T47D (cell line): ENCODE measurements around the gene RCBTB1.
"Not testable (repeated sequence)": the region's sequence is repeated elsewhere in the genome, so short reads cannot be mapped to it uniquely, and the experiment has no call there.

Experiments
- DNase-seq, 2 experiments: peaks; one replicate each; pipeline versions ENCODE4 v3.0.0 to v3.0.0-alpha.2; 2011 to 2012; ENCODE audit warnings: low read depth in 1 of 2, low spot score in 1 of 2
- JUND ChIP-seq: IDR thresholded peaks from 2 replicates; pipeline ENCODE4 v1.6.1; 2012; ENCODE audit warnings: low read depth
- in situ Hi-C: cut with HindIII; loops from 2 replicates; pipeline ENCODE4 v1.10.0; 2016; ENCODE audit warnings: low sequenced_read_pairs, low pct_unique_long_range_greater_than_20kb

The RCBTB1 gene

DNA sequence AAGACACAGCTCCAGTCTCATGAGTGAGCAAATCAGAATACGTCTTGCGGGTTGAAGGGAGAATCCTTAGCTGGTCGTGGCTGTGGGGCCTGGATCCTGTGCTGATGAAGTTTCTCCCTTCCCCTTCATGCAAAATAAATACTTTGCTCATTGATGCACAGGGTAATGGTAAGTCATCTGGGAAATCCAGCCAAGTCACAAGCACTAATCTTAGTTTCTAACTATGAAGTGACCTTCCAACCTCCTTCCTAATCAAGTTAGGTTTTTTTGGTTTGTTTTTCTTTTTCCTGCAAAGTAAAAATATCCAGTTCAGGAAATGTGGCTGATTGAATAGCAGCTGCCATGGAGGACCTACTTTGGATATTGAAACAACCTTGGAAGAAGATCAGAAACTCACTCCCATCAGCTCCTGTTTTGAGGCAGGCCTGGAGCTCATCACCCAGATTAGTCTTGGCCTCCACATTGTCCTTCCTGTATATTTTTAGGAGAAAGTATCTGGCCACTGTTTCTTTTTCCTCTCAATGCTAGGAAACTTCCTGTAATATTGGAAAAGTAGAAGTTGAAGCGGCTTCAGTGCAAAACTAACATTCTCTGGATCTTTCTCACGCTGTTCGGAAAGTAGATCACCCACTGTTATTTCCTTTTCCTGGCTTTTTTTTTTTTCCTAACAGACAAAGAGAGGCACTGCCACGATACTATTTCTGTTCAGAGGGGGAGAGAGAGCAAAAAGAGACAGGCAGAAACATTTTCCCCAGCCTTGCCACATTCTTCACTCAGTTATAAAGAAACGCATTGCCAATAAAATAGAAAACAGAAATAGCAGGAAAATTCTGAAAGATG, 30.7 kb upstream of the RCBTB1 start:
- DNase-seq = no peak
- in situ Hi-C loops = no loop called here
- TF ChIP-seq JUND = no peak

DNA sequence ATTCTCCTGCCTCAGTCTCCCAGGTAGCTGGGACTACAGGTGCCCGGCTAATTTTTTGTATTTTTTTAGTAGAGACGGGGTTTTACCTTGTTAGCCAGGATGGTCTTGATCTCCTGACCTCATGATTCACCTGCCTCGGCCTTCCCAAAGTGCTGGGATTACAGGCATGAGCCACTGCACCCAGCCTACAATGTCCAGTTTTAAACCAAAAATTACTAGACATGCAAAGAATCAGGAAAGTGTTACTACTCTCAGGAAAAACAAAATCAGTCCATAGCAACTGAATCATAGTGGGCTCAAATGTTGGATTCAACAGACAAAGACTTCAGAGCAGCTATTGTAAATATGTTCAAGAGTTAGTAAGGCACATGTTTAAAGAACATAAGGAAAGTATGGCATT, 26.7 kb upstream of the RCBTB1 start:
- DNase-seq, in situ Hi-C loops: not testable (repeated sequence)

DNA sequence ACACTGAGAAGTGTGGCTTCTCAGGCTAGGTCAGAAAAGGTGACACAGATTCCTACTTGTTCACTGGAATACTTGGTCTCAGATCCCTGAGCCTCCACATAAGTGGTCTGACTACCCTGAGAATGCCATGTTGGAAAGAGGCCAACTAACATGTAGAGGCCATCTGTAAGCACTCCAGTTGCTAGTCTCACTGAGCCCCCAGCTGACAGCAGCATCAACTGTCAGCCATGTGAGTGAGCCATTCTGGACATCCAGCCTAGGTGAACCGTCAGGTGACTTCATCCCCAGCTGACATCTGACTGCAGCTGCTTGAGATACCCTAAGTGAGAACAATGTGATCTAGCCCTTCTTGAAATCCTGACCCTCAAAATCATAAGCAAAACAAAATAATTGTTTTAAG, 24.8 kb upstream of the RCBTB1 start:
- in situ Hi-C loops = no loop called here
- TF ChIP-seq JUND = no peak
- no peak for DNase-seq

DNA sequence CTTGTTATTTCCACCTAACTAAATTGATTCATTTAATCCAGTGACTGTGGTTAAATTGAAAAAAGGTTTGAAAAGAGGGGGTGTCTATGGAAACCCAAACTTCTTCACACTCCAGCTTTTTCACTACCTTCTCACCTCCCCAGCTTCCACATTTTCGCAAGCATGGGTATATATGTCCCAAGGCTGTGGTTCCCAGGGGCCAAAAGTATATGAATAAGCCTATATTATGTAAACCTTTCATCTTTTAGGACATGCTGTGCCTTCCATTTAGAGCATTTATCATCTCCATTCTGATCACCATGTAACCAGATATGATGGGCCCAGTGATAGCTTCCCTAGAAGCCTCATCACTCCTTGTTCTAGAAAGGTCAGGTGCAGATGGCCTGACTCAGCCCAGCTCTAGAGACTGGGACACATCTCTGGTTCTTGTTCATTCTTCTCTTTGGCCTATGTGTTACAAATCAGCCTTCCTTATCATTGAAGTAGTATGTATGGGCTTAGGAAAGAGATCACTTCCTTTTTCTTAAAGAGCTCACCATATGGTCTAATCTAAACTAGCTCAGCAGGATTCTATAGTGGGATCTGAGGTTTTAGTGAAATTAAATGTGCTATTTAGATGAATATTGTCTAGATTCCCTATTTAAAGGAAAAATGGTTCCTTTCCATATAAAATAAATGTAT, 23.4 kb upstream of the RCBTB1 start:
- in situ Hi-C loops = no loop called here
- no peak for TF ChIP-seq JUND
- no peak for DNase-seq

DNA sequence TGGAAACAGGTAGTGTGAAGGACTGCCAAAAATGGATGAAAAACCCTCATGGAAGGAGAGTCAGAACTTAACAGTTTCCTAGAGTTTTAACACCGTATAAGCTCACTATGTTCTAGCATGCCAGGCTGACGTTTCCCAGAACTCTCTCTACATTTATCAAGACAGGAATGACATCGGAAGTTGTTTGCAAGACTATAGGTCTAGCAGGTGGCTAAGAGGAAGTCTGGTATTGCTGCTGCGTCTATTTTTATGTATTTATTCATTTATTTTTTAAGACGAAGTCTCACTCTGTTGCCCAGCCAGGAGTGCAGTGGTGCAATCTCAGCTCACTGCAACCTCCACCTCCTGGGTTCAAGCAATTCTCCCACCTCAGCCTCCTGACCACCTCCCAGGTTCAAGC, 22.4 kb upstream of the RCBTB1 start:
- no peak for DNase-seq
- no peak for TF ChIP-seq JUND
- in situ Hi-C loops = no loop called here

DNA sequence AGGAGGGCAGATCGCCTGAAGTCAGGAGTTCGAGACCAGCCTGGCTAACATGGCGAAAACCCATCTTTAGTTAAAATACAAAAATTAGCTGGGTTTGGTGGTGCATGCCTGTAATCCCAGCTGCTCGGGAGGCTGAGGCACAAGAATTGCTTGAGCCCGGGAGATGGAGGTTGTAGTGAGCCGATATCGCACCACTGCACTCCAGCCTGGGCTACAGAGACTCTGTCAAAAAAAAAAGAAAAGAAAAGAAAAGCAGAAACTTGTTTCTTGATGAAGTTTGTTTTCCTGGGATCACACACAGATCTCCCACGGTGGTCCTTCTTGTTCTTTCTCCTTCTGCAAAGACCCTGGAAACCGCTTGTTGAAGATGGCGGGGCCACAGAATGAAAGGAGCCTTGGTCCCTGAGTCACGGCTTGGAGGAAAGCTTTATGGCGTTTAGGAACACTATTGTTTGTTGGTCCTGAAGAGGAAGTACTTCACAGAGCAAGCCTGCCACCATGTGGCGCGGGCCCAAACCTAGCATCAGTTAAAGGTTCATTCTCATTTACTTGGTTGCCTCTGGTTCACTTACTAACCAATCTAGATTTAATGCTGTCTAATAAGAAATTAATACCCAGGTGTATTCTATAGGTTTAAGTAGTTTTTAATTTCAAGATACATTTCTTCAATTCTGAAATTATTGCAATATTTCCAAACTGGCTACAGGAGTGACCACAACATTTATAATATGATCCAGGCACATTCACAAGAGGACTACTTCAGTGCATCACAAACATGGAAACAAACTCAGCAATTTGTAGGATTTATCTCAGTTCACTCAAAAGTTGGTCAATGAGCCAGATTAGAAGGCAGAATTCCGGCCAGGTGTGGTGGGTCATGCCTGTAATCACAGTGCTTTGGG, 21.6 kb upstream of the RCBTB1 start:
- in situ Hi-C loops = no loop called here
- peak; percentile 56 to 87 for DNase-seq

DNA sequence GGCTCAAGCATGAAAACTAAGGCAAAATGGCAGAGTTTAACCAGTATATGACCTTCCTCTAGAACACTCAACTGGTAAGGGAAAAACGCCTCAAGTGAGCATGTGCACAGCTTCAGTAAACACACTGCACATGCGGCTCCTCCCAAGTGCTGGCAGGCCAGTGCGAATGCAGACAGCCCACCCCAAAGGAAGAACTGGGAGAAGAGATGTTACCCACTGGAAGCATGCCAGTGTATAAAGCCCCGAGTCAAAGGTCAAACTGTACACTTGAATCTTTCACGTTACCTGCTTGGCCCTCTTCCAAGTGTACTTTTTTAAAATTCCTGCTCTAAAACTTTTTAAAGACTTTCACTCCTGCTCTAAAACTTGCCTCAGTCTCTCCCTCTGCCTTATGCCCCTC, 19.2 kb upstream of the RCBTB1 start:
- no peak for DNase-seq
- TF ChIP-seq JUND = no peak
- in situ Hi-C loops = no loop called here

More for the DNA sequence above, 21.6 kb upstream of the RCBTB1 start:
- no peak for TF ChIP-seq JUND

DNA sequence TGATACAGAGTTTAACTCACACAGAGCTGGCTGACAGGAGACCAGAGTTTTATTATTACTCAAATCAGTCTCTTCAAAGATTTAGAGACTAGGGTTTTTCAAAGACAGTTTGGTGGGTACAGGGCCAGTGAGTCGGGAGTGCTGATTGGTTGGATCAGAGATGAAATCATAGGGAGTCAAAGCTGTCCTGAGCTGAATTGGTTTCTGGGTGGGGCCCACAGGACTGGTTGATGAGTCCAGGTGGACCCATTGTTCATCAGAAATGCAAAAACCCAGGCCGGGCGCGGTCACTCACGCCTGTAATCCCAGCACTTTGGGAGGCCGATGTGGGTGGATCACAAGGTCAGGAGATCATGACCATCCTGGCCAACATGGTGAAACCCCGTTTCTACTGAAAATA, 17.3 kb upstream of the RCBTB1 start:
- DNase-seq, in situ Hi-C loops: not testable (repeated sequence)

DNA sequence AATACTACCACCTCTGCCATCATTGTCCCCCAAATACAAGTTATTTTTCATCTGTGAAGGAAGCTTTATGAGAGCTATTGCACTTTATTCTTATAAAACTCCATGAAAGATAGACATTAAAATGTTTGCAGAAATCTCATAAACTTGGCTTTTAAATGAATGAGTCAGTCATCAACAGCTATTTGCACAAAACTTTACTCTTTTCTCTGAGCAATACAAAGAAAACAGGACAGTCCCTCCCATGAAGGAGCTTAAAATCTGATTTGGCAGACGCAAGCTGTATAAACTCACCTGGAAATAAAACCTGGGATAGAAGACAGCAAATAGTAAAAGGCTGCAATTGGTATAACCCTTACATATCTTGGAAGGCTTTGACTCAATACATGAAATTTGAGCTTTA, 16.6 kb upstream of the RCBTB1 start:
- no peak for DNase-seq
- no peak for TF ChIP-seq JUND
- in situ Hi-C loops = no loop called here

DNA sequence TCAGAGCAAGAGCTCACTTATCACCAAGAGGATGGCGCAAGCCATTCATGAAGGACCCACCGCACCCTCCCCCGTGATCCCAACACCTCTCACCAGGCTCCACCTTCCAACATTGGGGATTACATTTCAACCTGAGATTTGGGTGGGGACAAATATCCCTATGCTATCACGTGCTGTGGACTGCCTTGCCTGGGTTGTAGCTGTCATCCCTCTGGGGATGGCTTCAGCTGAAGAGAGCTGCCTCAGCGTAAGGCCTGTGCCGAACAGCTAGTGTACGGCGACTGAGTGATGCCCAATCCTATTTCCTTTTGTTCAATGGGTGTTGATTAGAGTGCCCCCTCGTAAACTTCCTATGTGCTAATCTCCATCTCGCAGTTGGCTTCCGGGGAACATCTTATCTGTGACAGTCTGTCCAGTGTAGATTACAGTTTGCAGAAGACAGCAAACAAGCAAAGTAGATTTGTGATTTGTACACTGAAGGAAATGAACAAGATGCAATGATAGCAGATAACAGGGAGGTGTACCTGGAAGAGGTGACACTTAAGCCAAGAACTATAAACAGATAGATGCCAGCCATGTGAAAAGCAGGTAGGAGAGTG, 11.8 kb upstream of the RCBTB1 start:
- in situ Hi-C loops = no loop called here
- no peak for DNase-seq
- no peak for TF ChIP-seq JUND

DNA sequence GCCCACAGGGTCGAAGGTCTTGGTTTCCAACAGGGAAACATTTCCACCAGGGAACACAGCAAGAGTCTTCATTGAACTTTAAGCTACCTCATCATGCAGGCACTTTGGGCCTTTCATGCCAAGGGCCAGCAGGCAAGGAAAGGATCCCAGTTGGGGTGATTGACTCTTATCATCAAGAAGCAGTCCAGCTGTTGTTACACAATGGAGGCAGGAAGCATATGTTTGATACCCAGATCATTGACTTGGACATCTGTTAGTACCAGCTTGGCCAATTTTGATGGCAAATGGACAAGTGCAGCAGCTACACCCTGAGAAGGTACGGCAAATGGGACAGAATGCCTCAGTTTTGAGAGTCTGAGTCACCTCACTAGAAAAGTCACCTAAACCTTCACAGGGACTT, 10.9 kb upstream of the RCBTB1 start:
- no peak for TF ChIP-seq JUND
- no peak for DNase-seq
- in situ Hi-C loops = no loop called here

DNA sequence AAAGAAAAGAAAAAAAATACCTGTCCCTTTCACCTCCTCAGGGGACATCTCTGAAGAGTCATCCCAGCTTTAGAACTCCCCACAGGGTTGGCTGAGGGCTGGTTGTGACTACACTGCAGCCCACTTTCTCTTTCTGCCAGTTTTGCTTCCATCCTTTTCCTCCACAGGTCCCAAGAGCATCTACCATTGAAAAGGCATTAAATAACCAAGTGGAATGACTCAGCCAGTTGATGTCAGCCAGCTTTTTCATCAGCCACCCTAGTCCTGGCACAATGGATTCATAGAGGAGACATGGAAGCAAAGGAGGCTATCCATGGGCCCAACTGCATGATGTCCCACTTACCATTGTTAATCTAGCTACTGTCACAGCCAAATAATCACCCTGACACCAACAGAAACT, 9.2 kb upstream of the RCBTB1 start:
- no peak for TF ChIP-seq JUND
- in situ Hi-C loops = no loop called here
- no peak for DNase-seq

DNA sequence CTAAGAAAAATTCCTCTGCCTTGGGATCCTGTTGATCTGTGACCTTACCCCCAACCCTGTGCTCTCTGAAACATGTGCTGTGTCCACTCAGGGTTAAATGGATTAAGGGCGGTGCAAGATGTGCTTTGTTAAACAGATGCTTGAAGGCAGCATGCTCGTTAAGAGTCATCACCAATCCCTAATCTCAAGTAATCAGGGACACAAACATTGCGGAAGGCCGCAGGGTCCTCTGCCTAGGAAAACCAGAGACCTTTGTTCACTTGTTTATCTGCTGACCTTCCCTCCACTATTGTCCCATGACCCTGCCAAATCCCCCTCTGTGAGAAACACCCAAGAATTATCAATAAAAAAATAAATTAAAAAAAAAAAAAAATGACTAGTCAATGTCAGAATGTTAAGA, 8.5 kb upstream of the RCBTB1 start:
- in situ Hi-C loops, DNase-seq: not testable (repeated sequence)

DNA sequence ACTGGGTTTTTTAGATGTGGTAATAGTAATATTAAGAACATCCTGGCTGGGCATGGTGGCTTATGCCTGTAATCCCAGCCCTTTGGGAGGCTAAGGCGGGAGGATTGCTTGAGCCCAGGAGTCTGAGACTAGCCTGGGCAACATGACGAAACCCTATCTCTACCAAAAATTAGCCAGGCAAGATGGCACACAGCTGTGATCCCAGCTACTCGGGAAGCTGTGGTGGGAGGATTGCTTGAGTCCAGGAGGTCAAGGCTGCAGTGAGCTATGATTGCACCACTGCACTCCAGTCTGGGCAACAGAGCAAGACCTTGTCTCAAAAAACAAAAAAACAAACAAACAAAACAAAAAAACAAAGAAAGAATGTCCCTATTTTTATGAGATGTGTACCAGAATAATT, 5.4 kb upstream of the RCBTB1 start:
- in situ Hi-C loops, DNase-seq: not testable (repeated sequence)
